Dermis blood vessel endothelial cell (primary cell): ENCODE results near the gene KCP. TPM values are rescaled to one million over a fixed set of nuclear protein-coding genes. Genes with fewer than 3 reads are reported as not detected.

Experiments used
- total RNA-seq: library from RNA; depleted of rRNA; stranded (reverse); fragments of >200 nt; gene quantifications from 2 replicates; pipeline ENCODE4 v1.2.3, GENCODE V29; 2014

The KCP gene
- total RNA-seq, 1 donor from 2014 or later, result 0.17 TPM

Other genes with a start within 250 kb of the KCP start
- 0.14 and 0.17 TPM in 2 replicates for gene GARIN1A, start 238.4 kb downstream of the KCP start, total RNA-seq
- 421 and 506 TPM in 2 replicates for gene CALU, start 171.3 kb downstream of the KCP start, total RNA-seq
- not detected in 2 replicates for gene OPN1SW, start 134.9 kb downstream of the KCP start, total RNA-seq
- 0.88 and 1.7 TPM in 2 replicates for gene CCDC136, start 118.7 kb downstream of the KCP start, total RNA-seq
- 117 and 331 TPM in 2 replicates for gene FLNC, start 80.3 kb downstream of the KCP start, total RNA-seq
- 86.5 and 93.1 TPM in 2 replicates for gene ATP6V1F, start 47.9 kb downstream of the KCP start, total RNA-seq
- 0.09 and 0.17 TPM in 2 replicates for gene IRF5, start 27.2 kb upstream of the KCP start, total RNA-seq
- 57.2 and 83.1 TPM in 2 replicates for gene TNPO3, start 144.4 kb upstream of the KCP start, total RNA-seq
- 0.19 TPM in 1 of 2 replicates, not detected in the other for gene TSPAN33, start 234.0 kb upstream of the KCP start, total RNA-seq